Measurements from ENCODE around the gene ZAR1L.
"Not testable (repeated sequence)": the region's sequence is repeated elsewhere in the genome, so short reads cannot be mapped to it uniquely, and the experiment has no call there.

ZAR1L gene

GRCh38 chr13:32315238-32316027, at the start of gene ZAR1L, which contains the start of gene BRCA2:
TSS of gene ZAR1L (minus strand) at chr13:32315363. CDS start at chr13:32311925, 3,438 bp downstream.
TSS of gene BRCA2 (plus strand) at chr13:32315508. CDS start at chr13:32316461, 953 bp downstream.
- no peaks in the 10 kb centered on the region for H3K27me3 ChIP-seq (ENCODE audit: insufficient read depth, low read length, poor library complexity)
- peaks cover 49% of the 10 kb centered on the region for H3K79me2 ChIP-seq (ENCODE audit: insufficient read depth, low read length)
- H3K9me3 ChIP-seq (ENCODE audit: insufficient read depth, low read length, severe bottlenecking): no peaks in the 10 kb centered on the region
- H2AFZ ChIP-seq (ENCODE audit: low read depth, low read length): peak within 1 kb of the TSS; percentile 100
- peaks cover 21% of the 10 kb centered on the region for H3K36me3 ChIP-seq (ENCODE audit: insufficient read depth, low read length)
- peak; percentile 91 for DNase-seq
- H3K4me2 ChIP-seq (ENCODE audit: insufficient read depth, low read length): peak within 1 kb of the TSS; percentile 91
- TF ChIP-seq CTCF (IDR thresholded peaks at IDR 0.05; ENCODE audit: borderline replicate concordance, extremely low read depth, low read length, poor library complexity, severe bottlenecking): no peak
- H3K4me1 ChIP-seq (ENCODE audit: insufficient read depth, low read length): peaks cover 48% of the 10 kb centered on the region
- peak within 1 kb of the TSS; percentile 100 for H3K27ac ChIP-seq (ENCODE audit: low read length)
- peak within 1 kb of the TSS; percentile 100 for H3K9ac ChIP-seq (ENCODE audit: low read depth, low read length)
- H4K20me1 ChIP-seq (ENCODE audit: insufficient read depth, low read length): no peaks in the 10 kb centered on the region
- peak within 1 kb of the TSS; percentile 81 to 85 for H3K4me3 ChIP-seq (ENCODE audit: low read depth in 1 of 2, low read length in 2 of 2)
- ATAC-seq (ENCODE audit: insufficient read depth, low read depth): peak; percentile 92

- Histone ChIP-seq H3K36me3 (ENCODE audit: insufficient read depth, low read length) (peaks cover 79% of the 10 kb centered on the region), H3K9ac (ENCODE audit: low read depth, low read length) (no peak overlapping the region), H3K4me2 (ENCODE audit: insufficient read depth, low read length) (no peak overlapping the region), H3K79me2 (ENCODE audit: insufficient read depth, low read length) (no peaks in the 10 kb centered on the region), H3K27me3 (ENCODE audit: insufficient read depth, low read length, poor library complexity) (no peaks in the 10 kb centered on the region), H3K4me3 (ENCODE audit: low read depth in 1 of 2, low read length in 2 of 2) (no peak overlapping the region), H4K20me1 (ENCODE audit: insufficient read depth, low read length) (no peaks in the 10 kb centered on the region; the same call in 1 of the 2 replicates), H3K4me1 (ENCODE audit: insufficient read depth, low read length) (no peaks in the 10 kb centered on the region), H3K27ac (ENCODE audit: low read length) (no peak overlapping the region), H3K9me3 (ENCODE audit: insufficient read depth, low read length, severe bottlenecking) (no peaks in the 10 kb centered on the region), H2AFZ (ENCODE audit: low read depth, low read length) (no peak overlapping the region)
- ATAC-seq (ENCODE audit: insufficient read depth, low read depth): no peak
- TF ChIP-seq CTCF (IDR thresholded peaks at IDR 0.05; ENCODE audit: borderline replicate concordance, extremely low read depth, low read length, poor library complexity, severe bottlenecking) (no peak), EZH2 (IDR thresholded peaks at IDR 0.05; ENCODE audit: borderline replicate concordance, low read depth, low read length, severe bottlenecking) (no peak)
- no peak for DNase-seq
Measured at GRCh38 chr13:32362574-32362973, 47.4 kb upstream of the ZAR1L start.

- H3K9me3 ChIP-seq (ENCODE audit: insufficient read depth, low read length, severe bottlenecking); H3K9ac ChIP-seq (ENCODE audit: low read depth, low read length); H3K79me2 ChIP-seq (ENCODE audit: insufficient read depth, low read length); H3K27me3 ChIP-seq (ENCODE audit: insufficient read depth, low read length, poor library complexity); H3K27ac ChIP-seq (ENCODE audit: low read length); H2AFZ ChIP-seq (ENCODE audit: low read depth, low read length); ATAC-seq (ENCODE audit: insufficient read depth, low read depth); H3K4me3 ChIP-seq (ENCODE audit: low read depth in 1 of 2, low read length in 2 of 2); H4K20me1 ChIP-seq (ENCODE audit: insufficient read depth, low read length); DNase-seq; H3K4me1 ChIP-seq (ENCODE audit: insufficient read depth, low read length); H3K4me2 ChIP-seq (ENCODE audit: insufficient read depth, low read length): not testable (repeated sequence)
- peaks cover 66% of the 10 kb centered on the region for H3K36me3 ChIP-seq (ENCODE audit: insufficient read depth, low read length)
Measured at GRCh38 chr13:32355935-32356334, 40.8 kb upstream of the ZAR1L start.

- Histone ChIP-seq H3K4me2 (ENCODE audit: insufficient read depth, low read length) (no peak overlapping the region), H3K4me3 (ENCODE audit: low read depth in 1 of 2, low read length in 2 of 2) (no peak overlapping the region), H2AFZ (ENCODE audit: low read depth, low read length) (no peak overlapping the region), H4K20me1 (ENCODE audit: insufficient read depth, low read length) (no peaks in the 10 kb centered on the region), H3K79me2 (ENCODE audit: insufficient read depth, low read length) (no peaks in the 10 kb centered on the region), H3K4me1 (ENCODE audit: insufficient read depth, low read length) (no peaks in the 10 kb centered on the region), H3K9me3 (ENCODE audit: insufficient read depth, low read length, severe bottlenecking) (no peaks in the 10 kb centered on the region), H3K27ac (ENCODE audit: low read length) (no peak overlapping the region), H3K27me3 (ENCODE audit: insufficient read depth, low read length, poor library complexity) (no peaks in the 10 kb centered on the region), H3K9ac (ENCODE audit: low read depth, low read length) (no peak overlapping the region), H3K36me3 (ENCODE audit: insufficient read depth, low read length) (peaks cover 68% of the 10 kb centered on the region)
- DNase-seq (no peak), ATAC-seq (ENCODE audit: insufficient read depth, low read depth) (no peak)
- TF ChIP-seq EZH2 (IDR thresholded peaks at IDR 0.05; ENCODE audit: borderline replicate concordance, low read depth, low read length, severe bottlenecking) (no peak), CTCF (IDR thresholded peaks at IDR 0.05; ENCODE audit: borderline replicate concordance, extremely low read depth, low read length, poor library complexity, severe bottlenecking) (no peak)
Measured at GRCh38 chr13:32354040-32354439, 38.9 kb upstream of the ZAR1L start.

- H3K79me2 ChIP-seq (ENCODE audit: insufficient read depth, low read length): not testable (repeated sequence)
Measured at GRCh38 chr13:32350839-32351441, 35.8 kb upstream of the ZAR1L start.

More at GRCh38 chr13:32350839-32351441, 35.8 kb upstream of the ZAR1L start:
- H3K36me3 ChIP-seq (ENCODE audit: insufficient read depth, low read length): peaks cover 74% of the 10 kb centered on the region
- not testable (repeated sequence) for H3K4me1 ChIP-seq (ENCODE audit: insufficient read depth, low read length); H3K9ac ChIP-seq (ENCODE audit: low read depth, low read length); H3K4me3 ChIP-seq (ENCODE audit: low read depth in 1 of 2, low read length in 2 of 2); H2AFZ ChIP-seq (ENCODE audit: low read depth, low read length); H4K20me1 ChIP-seq (ENCODE audit: insufficient read depth, low read length); H3K9me3 ChIP-seq (ENCODE audit: insufficient read depth, low read length, severe bottlenecking); H3K4me2 ChIP-seq (ENCODE audit: insufficient read depth, low read length); H3K27ac ChIP-seq (ENCODE audit: low read length); DNase-seq; H3K27me3 ChIP-seq (ENCODE audit: insufficient read depth, low read length, poor library complexity); ATAC-seq (ENCODE audit: insufficient read depth, low read depth)

All from DND-41 (cell line).